H7 (cell line): ENCODE results near the gene ALK. TPM values are rescaled to one million over a fixed set of nuclear protein-coding genes. Genes with fewer than 3 reads are reported as not detected.
"Not testable (repeated sequence)": the region's sequence is repeated elsewhere in the genome, so short reads cannot be mapped to it uniquely, and the experiment has no call there.

ENCODE experiments used
- DNase-seq: peaks from one replicate; pipeline ENCODE4 v3.0.0; 2012
- H3K27me3 ChIP-seq: 2 replicates; pipeline ENCODE4 v1.6.0; 2011; ENCODE audit warnings: mild to moderate bottlenecking, low read length; ENCODE audit not compliant: control insufficient read depth, insufficient read depth
- H3K36me3 ChIP-seq: replicated peaks from 2 replicates; pipeline ENCODE4 v1.5.1; 2011; ENCODE audit warnings: low read length; ENCODE audit not compliant: control insufficient read depth, insufficient read depth
- H3K4me3 ChIP-seq: 2 replicates; pipeline ENCODE4 v1.5.1; 2011; ENCODE audit warnings: low read depth, mild to moderate bottlenecking, control low read depth, low read length, moderate library complexity; ENCODE audit not compliant: insufficient read depth
- total RNA-seq: library from RNA; depleted of rRNA; stranded (reverse); fragments of >200 nt; shearing (Covaris generic); gene quantifications from 2 replicates; pipeline ENCODE4 v1.2.3, GENCODE V29; 2014

Gene ALK
- total RNA-seq, 1 experiment from 2014 or later, result 0.21 TPM

DNA sequence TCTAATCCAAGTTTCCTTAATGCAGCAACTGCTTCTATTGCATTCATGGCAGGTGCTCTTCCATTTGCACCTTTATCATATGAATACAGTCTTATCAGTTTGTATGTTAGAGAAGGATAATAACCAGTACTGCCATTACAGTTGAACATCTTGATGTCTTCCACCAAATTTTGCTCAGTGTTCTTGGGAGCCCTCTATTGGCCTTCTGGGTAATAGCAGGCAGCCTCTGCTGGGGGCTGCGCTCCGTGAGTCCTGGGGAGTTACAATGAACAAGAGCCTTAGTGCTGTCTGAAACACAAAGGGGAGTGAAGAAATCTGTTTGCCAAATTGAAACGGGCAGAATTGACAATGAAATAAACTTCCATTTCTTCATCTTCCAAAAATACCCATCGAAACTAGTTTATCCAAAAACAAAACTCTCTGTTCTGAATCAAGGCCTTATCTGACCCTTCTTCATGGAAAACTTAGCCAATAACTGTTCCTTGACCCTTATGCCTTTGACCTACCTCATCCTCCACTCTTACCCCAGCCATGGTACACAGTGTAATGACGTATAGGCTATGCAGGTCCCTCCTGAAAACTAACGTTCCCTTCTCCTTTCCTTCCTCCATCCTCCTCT lies 79.9 kb downstream of the ALK start:
- peak; percentile 64 for DNase-seq
- Histone ChIP-seq H3K4me3 (no peak overlapping the region), H3K36me3 (no peaks in the 10 kb centered on the region), H3K27me3 (no peaks in the 10 kb centered on the region)

DNA sequence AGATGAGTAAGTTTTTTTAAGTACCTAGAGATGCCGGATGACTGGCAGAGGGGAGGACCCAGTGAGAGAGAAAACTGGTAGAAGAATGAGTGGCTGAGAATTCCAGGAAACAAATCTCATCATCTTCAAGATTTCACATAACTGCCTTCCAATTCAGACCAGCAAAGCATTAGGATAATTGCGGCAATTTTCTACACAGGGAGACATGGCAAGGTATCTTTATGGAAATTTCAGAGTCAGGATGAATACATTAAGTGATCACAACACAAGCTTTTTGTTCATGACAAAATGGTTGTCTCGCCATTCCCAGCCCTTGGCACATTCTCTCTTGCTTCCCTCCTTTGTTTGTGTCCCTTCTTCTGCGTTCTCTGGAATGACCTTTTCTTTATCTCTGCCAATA lies 82.1 kb downstream of the ALK start:
- DNase-seq, result no peak
- Histone ChIP-seq H3K4me3 (no peak overlapping the region), H3K27me3 (no peaks in the 10 kb centered on the region), H3K36me3 (no peaks in the 10 kb centered on the region)

DNA sequence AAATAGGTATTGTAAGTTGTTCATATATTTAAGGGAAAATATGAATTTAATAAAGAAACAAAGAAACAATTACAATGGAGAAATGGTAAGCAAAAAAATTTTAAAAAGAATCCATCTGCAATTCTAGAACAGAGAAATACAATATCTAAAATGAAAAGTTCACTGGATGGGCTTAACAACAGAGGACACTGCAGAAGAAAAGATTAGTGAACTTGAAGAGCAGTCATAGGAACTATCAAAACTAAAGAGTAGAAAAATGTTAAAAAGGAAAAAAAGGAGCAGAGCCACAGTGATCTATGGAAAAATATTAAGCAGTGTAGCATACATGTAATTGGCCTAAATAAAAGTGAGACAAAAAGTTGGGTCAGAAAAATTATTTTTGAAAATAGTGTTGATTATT lies 83.5 kb downstream of the ALK start:
- H3K36me3 ChIP-seq, result no peaks in the 10 kb centered on the region

DNA sequence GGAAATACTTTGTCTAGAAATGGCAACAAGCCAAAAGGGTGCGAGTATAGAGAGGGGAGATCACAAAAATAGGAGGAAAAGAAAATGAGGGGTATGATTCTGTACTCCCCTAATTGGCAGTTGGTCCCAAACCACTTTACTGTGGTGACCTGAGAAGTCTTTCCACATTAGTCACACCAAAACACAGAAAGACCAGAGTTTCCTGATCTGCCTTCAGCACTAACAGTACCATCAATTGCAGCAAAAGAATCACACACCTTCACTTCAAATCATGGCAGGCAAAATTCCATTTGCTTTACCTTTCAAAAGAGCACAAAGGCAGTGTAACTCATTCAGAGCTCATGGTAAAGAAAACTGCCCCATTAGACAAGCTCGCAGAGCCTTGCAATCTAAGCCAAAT lies 86.8 kb downstream of the ALK start:
- Histone ChIP-seq H3K27me3 (no peaks in the 10 kb centered on the region), H3K4me3 (no peak overlapping the region), H3K36me3 (no peaks in the 10 kb centered on the region)
- DNase-seq, result no peak

More for the DNA sequence above, 83.5 kb downstream of the ALK start:
- DNase-seq, result no peak
- H3K27me3 ChIP-seq, result no peaks in the 10 kb centered on the region
- no peak overlapping the region for H3K4me3 ChIP-seq

DNA sequence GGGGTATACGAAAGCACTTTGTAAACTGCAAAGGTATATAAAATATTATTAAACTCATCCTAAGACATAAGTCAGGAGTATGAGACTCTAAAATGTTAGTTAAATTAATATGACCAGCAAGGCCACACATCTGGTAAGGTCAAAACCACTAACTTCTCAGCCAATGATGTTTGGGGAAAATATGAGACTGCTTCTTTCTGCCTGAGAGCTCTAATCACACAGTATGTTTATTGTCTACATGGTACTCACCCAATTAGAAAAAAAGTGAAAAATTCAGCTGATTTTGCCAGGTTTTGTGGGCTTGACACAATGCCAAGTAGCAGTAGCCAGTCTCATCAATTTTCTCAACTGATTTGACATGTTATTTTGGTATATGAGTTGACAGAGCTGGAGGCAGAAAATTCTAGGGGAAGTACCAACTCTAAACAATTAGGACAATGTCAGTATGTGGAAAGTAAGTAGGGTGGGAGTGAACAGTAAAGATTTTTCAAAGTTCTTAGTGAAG lies 87.3 kb downstream of the ALK start:
- Histone ChIP-seq H3K27me3 (no peaks in the 10 kb centered on the region), H3K36me3 (no peaks in the 10 kb centered on the region), H3K4me3 (no peak overlapping the region)
- no peak for DNase-seq

DNA sequence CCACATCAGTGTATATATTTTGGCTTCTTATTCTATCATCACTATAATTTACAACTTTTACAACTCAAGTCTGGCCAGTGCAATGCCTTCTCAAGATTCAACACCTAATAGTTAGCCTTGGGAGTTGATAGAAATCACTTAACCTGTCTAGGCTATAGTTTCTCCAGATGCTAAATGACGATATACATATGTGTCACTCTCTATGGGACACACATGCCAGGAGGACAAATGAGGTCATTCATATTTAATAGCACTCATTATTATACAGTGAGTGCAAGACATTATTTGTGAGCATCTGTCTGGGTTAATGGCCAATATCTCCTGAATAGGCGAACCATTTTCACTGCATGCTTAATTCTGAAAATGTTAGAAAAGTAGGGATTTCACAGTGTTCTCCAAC lies 89.8 kb downstream of the ALK start:
- Histone ChIP-seq H3K4me3 (no peak overlapping the region), H3K36me3 (no peaks in the 10 kb centered on the region), H3K27me3 (no peaks in the 10 kb centered on the region)
- no peak for DNase-seq

DNA sequence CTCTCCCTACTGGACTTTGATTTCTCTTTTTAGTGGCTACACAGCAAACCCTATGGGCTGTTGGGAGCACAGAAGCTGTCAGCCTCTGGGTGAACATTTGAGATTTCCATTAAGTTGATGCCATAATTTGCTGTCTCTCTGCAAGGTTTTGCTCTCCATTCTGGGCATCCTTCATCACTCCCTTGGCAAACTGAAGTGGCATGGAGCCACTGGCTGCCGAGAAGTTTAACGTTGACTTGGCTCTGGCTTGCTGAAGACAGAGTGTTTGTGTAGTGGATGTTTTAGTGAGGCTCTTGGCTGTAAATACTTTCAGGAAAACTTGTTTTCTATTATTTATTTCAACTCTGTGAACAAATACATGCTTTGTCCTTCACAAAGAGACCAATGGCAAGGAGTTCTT lies 91.5 kb downstream of the ALK start:
- no peaks in the 10 kb centered on the region for H3K27me3 ChIP-seq
- no peaks in the 10 kb centered on the region for H3K36me3 ChIP-seq
- no peak for DNase-seq
- no peak overlapping the region for H3K4me3 ChIP-seq

DNA sequence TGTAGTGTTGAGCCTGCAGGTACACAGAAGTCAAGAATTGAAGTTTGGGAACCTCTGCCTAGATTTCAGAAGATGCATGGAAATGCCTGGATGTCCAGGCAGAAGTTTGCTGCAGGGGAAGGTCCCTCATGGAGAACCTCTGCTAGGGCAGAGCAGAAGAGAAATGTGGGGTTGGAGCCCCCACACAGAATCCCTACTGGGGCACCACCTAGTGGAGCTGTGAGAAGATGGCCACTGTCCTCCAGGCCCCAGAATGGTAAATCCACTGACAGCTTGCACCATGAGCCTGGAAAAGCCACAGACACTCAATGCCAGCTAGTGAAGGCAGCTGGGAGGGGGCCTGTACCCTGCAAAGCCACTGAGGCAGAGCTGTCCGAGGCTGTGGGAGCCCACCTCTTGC lies 97.2 kb downstream of the ALK start:
- H3K4me3 ChIP-seq, H3K36me3 ChIP-seq, DNase-seq, H3K27me3 ChIP-seq: not testable (repeated sequence)

DNA sequence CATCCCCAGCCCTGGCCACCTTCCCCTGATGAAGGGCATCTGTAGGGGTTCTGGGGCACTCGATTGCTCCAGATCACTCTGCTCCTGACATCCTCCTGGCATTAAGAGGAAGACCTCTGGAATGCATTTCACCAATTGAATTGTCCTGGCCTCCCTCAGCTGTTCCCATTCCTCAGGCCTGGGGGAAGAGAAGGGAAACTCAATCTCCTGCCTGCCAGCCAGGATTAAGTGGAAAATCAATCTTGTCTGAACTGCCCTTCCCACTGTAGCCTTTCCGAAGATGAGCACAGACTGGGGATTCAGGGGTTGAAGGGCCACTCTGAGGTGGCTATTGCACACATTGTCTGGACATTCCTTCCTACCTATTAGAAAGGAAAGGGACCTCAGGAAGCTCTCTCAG lies 99.8 kb downstream of the ALK start:
- no peak for DNase-seq
- Histone ChIP-seq H3K36me3 (no peaks in the 10 kb centered on the region), H3K27me3 (no peaks in the 10 kb centered on the region), H3K4me3 (no peak overlapping the region)

DNA sequence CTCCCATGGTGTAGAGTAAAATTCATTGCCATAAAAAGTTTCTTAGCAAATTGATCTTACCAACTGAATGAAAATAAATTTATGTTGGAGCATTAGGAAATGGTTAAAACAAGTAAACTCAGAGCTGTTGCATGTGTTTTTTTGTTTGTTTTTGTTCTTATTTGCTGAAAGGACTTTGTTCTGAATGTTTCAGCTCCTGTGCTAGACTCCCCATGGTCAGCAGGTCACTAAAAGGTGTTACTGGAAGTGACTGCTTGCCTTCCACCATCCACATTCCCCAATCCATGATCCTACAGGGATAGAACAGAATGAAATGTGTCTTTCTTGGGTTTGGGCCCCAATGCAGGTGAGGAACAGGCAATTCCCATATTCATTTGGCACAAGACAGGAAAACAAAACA lies 101.8 kb downstream of the ALK start:
- no peak overlapping the region for H3K4me3 ChIP-seq

DNA sequence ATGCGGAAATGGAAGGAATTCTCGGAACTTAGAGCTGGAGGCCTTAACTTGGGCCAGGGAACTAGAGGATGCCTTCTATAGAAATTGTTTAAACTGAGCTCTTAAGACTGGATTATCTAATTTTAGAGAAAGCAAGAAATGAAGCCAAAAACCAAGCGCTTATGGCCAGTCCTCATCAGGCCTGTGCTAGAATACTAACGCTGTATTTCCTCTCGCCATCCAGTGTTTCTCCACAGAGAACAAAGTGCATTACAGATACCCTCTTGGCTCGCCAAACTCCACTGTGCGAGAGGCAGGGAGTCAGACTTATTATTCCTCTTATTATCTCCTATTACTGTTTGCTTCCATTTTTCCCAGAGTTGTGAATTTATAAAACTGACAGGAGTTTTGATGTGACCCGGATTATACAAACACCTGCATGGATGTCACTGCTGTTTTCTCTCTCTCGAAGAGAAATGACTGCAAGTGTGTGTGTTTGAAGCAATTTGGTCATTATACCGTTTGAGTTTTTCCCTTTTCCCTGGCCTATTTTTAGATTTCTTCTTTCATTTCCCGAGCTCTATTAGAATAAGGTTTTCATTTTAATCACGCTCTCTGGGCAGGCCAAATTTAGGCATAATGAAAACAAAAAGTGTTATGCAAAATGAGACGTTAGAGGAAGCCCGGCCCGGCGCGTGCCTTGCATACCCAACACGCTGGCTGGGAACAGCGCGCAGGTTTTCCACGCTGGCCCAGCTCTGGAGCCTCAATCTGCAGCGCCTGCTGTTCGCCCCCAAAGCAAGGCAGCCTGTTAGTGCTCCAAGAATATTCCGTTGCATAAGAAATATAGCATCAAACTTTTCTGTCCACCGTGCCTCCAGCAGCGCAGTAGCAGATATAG lies 103.3 kb downstream of the ALK start:
- H3K27me3 ChIP-seq, result no peaks in the 10 kb centered on the region
- H3K4me3 ChIP-seq, result no peak overlapping the region
- no peaks in the 10 kb centered on the region for H3K36me3 ChIP-seq
- no peak for DNase-seq

More for the DNA sequence above, 101.8 kb downstream of the ALK start:
- Histone ChIP-seq H3K27me3 (no peaks in the 10 kb centered on the region), H3K36me3 (no peaks in the 10 kb centered on the region)
- no peak for DNase-seq

DNA sequence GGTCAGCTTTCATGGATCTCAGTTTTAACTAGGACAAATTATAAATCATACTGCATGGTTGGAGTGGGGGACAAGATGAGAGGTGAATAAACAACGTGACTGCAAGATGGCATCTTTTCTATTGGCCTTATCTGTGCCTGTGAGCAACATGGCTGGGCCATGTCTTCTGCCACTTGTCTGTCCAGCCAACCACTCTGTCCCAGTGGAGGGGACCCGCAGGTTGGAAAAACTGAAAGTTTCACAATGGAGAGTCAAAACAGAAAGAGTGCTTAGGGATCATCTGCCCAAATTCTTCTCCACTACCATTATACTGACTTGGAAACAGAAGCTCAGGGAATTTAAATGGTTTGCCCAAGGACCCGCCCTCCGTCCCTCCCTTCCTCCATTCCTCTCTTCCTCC lies 104.1 kb downstream of the ALK start:
- Histone ChIP-seq H3K36me3 (no peaks in the 10 kb centered on the region), H3K4me3 (no peak overlapping the region), H3K27me3 (no peaks in the 10 kb centered on the region)
- no peak for DNase-seq

DNA sequence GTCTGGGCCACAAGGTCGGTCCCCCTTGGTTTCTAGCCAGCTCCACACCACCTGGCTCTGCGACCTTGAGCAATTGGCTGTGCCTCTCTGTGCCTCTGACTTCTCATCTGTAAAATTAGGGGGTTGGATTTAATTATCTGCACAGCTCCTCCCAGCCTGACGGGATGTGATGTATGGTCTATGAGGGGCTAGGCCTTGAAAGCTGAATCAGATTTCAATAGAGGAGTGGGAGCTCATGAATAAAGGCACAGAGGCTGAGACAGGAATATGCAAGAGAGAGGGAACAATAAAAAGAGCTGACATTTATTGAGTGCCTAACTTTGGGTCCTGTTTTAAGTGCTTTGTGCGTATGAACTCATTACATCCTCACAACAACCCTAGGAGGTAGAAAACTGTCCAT lies 104.7 kb downstream of the ALK start:
- DNase-seq, result no peak
- no peaks in the 10 kb centered on the region for H3K36me3 ChIP-seq

DNA sequence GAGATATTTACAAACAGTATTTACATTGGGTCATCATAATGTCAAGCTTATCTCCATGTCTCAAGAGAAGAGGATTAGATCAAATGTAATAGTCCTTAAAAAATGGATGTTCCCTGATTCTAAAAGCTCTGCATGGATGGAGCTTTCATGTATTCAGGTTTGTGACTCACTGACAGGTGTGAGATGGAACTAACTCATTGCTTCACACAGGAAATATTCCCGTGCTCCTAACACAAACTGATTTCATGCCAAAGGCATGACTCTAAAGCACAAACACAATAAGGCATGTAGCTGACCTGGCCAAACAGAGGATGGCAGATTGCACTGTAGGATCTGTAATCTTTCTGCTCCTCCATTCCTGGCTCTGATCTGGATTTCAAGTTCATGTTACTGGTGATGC lies 110.0 kb downstream of the ALK start:
- no peaks in the 10 kb centered on the region for H3K27me3 ChIP-seq
- H3K4me3 ChIP-seq, result no peak overlapping the region
- H3K36me3 ChIP-seq, result no peaks in the 10 kb centered on the region
- no peak for DNase-seq

More for the DNA sequence above, 104.7 kb downstream of the ALK start:
- H3K27me3 ChIP-seq, result no peaks in the 10 kb centered on the region
- no peak overlapping the region for H3K4me3 ChIP-seq

DNA sequence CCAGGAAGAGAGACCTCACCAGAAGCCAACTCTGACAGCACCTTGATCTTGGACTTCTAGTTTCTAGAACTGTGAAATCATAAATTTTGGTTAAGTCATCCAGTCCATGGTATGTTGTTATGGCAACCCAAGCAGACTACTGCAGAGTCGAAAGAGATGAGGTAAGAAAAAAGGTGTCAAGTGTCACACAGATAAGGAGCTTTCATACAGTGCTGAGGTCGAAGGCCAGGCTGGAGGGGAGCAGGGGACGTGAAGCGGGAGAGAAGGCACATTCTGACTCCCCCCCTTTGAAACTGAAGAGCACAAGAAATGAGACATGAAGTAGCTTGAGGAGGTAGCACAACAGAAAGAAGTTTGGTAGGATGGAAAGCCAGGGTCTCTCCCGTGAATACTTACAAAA lies 110.4 kb downstream of the ALK start:
- no peak for DNase-seq
- H3K36me3 ChIP-seq, result no peaks in the 10 kb centered on the region
- H3K27me3 ChIP-seq, result no peaks in the 10 kb centered on the region
- H3K4me3 ChIP-seq, result no peak overlapping the region
